Thoracic aorta (tissue), 2 donors: ENCODE results near the gene AMOTL2. TPM values are rescaled to one million over a fixed set of nuclear protein-coding genes. Genes with fewer than 3 reads are reported as not detected.

Experiments
- ATAC-seq: fragments of 150-250 bp; one replicate; pipeline ENCODE4 v1.8.0; 2017; ENCODE audit warnings: low read depth; ENCODE audit not compliant: insufficient number of reproducible peaks, low FRiP score
- DNase-seq: peaks from one replicate; pipeline ENCODE4 v3.0.0-alpha.2; 2020; ENCODE audit warnings: low spot score
- H3K27ac ChIP-seq, 2 donors: fragments of 200-600 bp; sonication (generic); 1 replicate in 1 of 2; 2 replicates in 1 of 2; pipeline ENCODE4 v1.5.1; 2016; ENCODE audit warnings: mild to moderate bottlenecking in 2 of 2, moderate library complexity in 2 of 2
- H3K27me3 ChIP-seq: fragments of 200-600 bp; sonication (generic); replicated peaks from 2 replicates; pipeline ENCODE4 v1.6.0; 2016; ENCODE audit warnings: mild to moderate bottlenecking; ENCODE audit not compliant: insufficient read depth
- H3K36me3 ChIP-seq: fragments of 200-600 bp; sonication (generic); one replicate; pipeline ENCODE4 v1.5.1; 2016
- H3K4me1 ChIP-seq, 2 donors: fragments of 200-600 bp; sonication (generic); 1 replicate in 1 of 2; 2 replicates in 1 of 2; pipeline versions ENCODE4 v1.5.1 to v1.6.0; 2016; ENCODE audit warnings: low read depth in 2 of 2, mild to moderate bottlenecking in 1 of 2; ENCODE audit not compliant: control insufficient read depth in 1 of 2
- H3K4me3 ChIP-seq: fragments of 200-600 bp; sonication (generic); 2 replicates; pipeline ENCODE4 v1.5.1; 2016; ENCODE audit warnings: mild to moderate bottlenecking
- H3K9me3 ChIP-seq: fragments of 200-600 bp; sonication (generic); 2 replicates; pipeline ENCODE4 v1.5.1; 2016
- CTCF ChIP-seq: fragments of 200-600 bp; sonication (generic); IDR thresholded peaks from one replicate; pipeline ENCODE4 v1.5.1; 2019; ENCODE audit warnings: antibody characterized with exemption
- total RNA-seq, 2 donors: library from RNA; depleted of rRNA; stranded (reverse); fragments of >200 nt; gene quantifications; one replicate each; pipeline versions ENCODE4 v1.1.0 to v1.2.3, GENCODE V29; 2016

Gene AMOTL2
- total RNA-seq, 2 donors from 2014 or later: 62.4 to 161 TPM

- Histone ChIP-seq H3K4me3 (no peak overlapping the region), H3K4me1 (peaks cover 47 to 74% of the 10 kb centered on the region in 2 donors), H3K9me3 (no peaks in the 10 kb centered on the region), H3K27me3 (no peaks in the 10 kb centered on the region), H3K36me3 (no peaks in the 10 kb centered on the region), H3K27ac (peak overlapping the region; percentile 86 to 87)
- no peak for DNase-seq
- TF ChIP-seq CTCF: no peak
- no peak for ATAC-seq
These were observed 39.4 kb downstream of the AMOTL2 start for GRCh38 chr3:134334901-134335280.

- DNase-seq (no peak), ATAC-seq (peak; percentile 1)
- Histone ChIP-seq H3K9me3 (no peaks in the 10 kb centered on the region), H3K4me3 (no peak overlapping the region), H3K27me3 (no peaks in the 10 kb centered on the region), H3K36me3 (no peaks in the 10 kb centered on the region), H3K4me1 (peaks cover 47 to 74% of the 10 kb centered on the region in 2 donors), H3K27ac (peak overlapping the region; percentile 87)
- no peak for TF ChIP-seq CTCF
These were observed 39.9 kb downstream of the AMOTL2 start for GRCh38 chr3:134334231-134334900.

- Histone ChIP-seq H3K4me1 (peaks cover 47 to 74% of the 10 kb centered on the region in 2 donors), H3K4me3 (no peak overlapping the region), H3K36me3 (no peaks in the 10 kb centered on the region), H3K9me3 (no peaks in the 10 kb centered on the region), H3K27me3 (no peaks in the 10 kb centered on the region), H3K27ac (peak overlapping the region; percentile 87)
- ATAC-seq (no peak), DNase-seq (no peak)
- no peak for TF ChIP-seq CTCF
These were observed 40.6 kb downstream of the AMOTL2 start for GRCh38 chr3:134333522-134334181.

- DNase-seq: no peak
- ATAC-seq: no peak
- TF ChIP-seq CTCF: no peak
These were observed 41.9 kb downstream of the AMOTL2 start for GRCh38 chr3:134332344-134332743.

GRCh38 chr3:134331811-134332199 lies 42.4 kb downstream of the AMOTL2 start:
- TF ChIP-seq CTCF: no peak
- no peaks in the 10 kb centered on the region for H3K9me3 ChIP-seq
- H3K36me3 ChIP-seq: no peaks in the 10 kb centered on the region
- H3K4me3 ChIP-seq: no peak overlapping the region
- ATAC-seq (no peak), DNase-seq (no peak)
- H3K27ac ChIP-seq: peak overlapping the region; percentile 76 to 87
- no peaks in the 10 kb centered on the region for H3K27me3 ChIP-seq
- peaks cover 63 to 85% of the 10 kb centered on the region in 2 donors for H3K4me1 ChIP-seq

More at GRCh38 chr3:134332344-134332743, 41.9 kb downstream of the AMOTL2 start:
- peak overlapping the region; percentile 76 to 87 for H3K27ac ChIP-seq
- no peak overlapping the region for H3K4me3 ChIP-seq
- peaks cover 58 to 85% of the 10 kb centered on the region in 2 donors for H3K4me1 ChIP-seq
- H3K27me3 ChIP-seq: no peaks in the 10 kb centered on the region
- no peaks in the 10 kb centered on the region for H3K36me3 ChIP-seq
- H3K9me3 ChIP-seq: no peaks in the 10 kb centered on the region
